ENCODE data around the gene SPTB.
A peak's percentile ranks its signal among the peaks of the same experiment; 100 is the strongest.

SPTB gene

GRCh38 chr14:64709126-64709525, 170.6 kb downstream of the SPTB start:
- no peak for DNase-seq (ENCODE audit: low read depth in 3 of 3)

DNA sequence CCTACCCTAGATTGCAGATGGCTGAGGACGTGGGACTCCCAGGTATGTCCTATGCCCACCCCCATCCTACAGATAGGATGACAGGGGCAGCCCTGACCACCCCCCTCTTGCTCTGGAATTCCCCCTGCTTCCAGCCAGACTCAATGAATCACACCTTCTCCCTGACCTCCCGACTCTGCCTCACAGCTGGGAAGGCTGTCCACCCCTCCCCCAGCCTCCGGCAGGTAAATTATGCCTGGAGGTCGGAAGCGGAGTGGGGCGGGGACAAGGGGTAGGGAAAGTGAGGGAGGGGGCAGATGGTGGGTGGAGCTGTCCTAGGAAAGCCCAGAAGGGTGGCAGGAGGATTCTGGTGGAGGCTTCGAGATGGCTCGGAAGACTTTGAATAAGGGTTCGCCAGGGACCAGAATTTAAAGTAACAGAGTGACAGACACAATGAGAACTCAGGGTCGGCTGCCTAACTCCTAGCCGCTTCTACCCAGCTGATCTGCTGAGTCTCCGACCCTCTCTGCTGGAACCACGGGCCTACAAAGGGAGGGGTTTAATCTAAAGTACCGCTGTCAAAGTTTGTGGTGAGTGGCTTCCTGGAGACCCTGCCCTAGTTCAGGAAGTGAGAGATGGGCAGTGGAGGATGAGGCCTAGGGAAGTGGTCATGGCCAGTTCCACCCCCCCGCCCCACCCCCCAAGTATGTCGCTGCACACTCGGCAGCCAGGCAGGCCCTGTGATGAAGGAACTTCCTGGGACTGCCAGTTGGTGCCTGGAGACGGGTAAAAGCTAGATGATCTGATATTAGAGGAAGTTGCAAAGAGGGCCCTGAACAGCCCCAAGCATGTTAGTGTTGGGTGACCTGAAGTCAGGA, 171.3 kb downstream of the SPTB start:
- no peak for DNase-seq (ENCODE audit: low read depth in 3 of 3)

DNA sequence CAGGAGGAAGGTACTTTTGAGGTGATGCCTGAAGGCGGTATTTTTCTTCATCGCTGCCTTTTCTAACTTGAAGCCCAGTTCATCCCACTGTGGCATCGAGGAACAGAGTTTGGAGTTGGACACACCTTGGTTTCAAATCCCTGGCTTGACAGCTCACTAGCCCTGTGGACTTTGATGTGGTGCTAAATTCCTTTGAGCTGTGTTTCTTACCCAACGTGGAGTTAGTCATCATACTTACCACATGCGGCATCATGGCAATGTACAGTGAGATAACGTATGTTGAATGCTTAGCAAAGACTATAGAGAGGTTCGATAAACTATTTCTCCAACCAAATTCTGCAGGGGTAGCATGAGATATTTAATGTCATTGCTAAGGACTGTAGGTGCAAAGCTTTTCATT, 172.0 kb downstream of the SPTB start:
- no peak for DNase-seq (ENCODE audit: low read depth in 3 of 3)

- DNase-seq (ENCODE audit: low read depth in 3 of 3) = no peak
Observed at GRCh38 chr14:64706593-64707193, 173.0 kb downstream of the SPTB start.

DNA sequence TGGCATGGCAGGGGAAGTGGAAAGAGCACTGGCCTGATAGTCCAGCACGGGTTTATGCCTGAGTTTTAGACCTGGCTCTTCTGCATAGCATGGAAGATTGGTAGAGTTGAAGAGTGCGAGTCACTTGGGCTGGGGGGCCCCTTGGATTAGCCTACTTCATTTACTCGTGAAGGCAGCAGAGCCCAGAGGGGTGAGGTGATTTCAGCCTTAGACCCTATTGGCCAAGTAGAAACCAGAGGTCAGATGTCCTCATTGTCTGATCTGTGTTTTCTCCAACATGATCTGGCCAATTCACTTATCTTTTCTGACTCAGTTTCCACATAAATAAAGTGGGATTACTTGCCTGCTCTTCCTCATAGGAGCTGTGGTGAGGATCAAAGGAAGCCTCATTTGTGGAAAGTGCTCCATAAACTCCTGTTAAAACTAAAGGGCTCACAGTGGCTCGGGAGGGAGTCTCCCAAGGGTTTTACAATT, 173.6 kb downstream of the SPTB start:
- no peak for DNase-seq (ENCODE audit: low read depth in 3 of 3)

DNA sequence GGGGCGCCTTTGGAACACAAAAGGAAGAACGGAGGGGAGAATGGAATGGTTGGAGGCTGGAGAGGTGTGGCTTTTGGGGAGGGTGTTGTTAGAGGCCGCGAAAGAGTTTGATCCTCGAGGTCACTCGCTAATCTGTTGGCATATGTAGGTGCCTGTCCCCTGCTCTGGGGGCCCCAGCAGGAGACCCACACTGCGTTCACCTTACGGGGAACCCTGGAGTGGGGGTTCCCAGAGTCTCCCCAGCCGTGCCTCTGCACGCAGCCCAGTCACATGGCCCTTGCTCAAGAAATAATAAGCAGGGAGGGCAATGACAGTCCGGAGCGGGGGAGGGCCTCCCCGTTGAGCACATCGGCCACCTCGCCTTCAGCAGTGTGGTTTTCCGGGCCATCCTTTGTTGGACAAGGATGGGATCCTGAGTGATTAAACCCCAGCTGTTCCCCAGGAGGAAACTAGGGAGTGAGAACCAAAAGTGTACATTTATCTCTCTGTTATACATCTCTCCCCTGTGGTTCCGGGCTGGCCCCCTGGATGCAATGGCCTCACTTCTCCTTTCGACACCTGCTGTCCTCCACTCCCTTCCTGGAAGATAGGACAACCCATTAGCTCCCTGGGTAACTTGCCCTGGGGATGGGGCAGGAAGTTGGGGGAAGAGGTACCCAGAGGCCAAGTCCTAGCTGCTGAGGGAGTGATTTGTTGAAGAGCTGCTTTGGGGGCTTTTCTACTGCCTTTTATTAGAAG, 174.2 kb downstream of the SPTB start:
- no peak for DNase-seq (ENCODE audit: low read depth in 3 of 3)

DNA sequence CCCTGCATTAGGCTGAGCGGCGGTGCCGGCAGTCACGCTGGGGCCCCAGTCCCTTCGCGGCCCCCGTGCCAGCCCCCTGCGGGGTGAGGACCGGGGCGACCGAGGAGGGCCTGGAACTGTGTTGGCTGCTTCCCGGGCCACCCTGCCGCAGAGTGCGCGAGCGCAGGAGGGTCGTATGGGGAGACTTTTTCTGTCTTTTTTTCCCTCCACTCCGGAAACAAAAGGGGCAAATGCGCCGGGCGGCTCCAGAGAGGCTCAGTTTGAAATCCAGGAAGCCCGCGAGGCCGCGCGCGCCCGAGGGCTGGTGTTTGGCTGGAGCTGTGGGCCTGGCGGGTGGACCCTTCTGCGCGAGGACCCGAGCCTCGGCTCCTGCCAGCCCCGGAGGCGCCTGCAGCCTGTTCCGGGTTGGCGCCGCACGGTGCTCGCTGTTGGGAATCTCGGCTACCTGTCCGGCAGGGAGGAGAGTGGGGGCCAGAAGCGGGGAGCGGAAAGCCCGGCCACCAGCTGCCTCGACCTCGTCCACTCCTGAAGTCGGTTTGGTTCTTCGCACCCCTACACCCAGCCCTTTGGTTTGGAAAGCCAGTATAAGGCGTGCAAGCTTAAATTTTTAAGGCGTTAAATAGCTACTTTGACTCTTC, 174.8 kb downstream of the SPTB start:
- DNase-seq (ENCODE audit: low read depth in 3 of 3) = no peak

GRCh38 chr14:64704143-64704742, 175.5 kb downstream of the SPTB start, which contains the start of gene PLEKHG3:
Gene PLEKHG3 (plus strand): TSS chr14:64704424. CDS start chr14:64727632, 23,208 bp downstream.
- peak in 1 of 3 experiments; percentile 31 for DNase-seq (ENCODE audit: low read depth in 3 of 3)

GRCh38 chr14:64703395-64704142, 176.1 kb downstream of the SPTB start:
- no peak for DNase-seq (ENCODE audit: low read depth in 3 of 3)

GRCh38 chr14:64702493-64703394, 177.0 kb downstream of the SPTB start:
- no peak for DNase-seq (ENCODE audit: low read depth in 3 of 3)

DNA sequence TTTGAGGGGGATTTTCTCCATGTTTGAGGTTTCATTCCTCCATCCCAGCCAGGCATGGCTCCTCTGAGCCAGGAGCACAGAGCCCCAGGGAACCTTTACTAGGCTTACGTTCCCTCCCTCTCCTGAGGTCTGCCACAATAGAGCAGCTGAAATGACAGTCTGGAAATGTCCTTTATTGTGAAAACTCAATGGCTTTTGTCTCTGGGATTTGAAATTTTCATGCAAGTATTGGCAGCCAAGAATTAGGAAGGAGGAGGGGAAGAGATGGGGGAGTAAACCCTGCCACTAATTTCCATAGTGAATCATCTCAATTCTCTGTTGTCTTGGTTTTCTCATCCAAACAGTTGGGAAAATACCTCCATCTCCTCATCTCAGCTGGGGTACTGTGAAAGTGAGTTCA, 178.0 kb downstream of the SPTB start:
- no peak for DNase-seq (ENCODE audit: low read depth in 3 of 3)

GRCh38 chr14:64700894-64701293, 178.8 kb downstream of the SPTB start:
- no peak for DNase-seq (ENCODE audit: low read depth in 3 of 3)

DNA sequence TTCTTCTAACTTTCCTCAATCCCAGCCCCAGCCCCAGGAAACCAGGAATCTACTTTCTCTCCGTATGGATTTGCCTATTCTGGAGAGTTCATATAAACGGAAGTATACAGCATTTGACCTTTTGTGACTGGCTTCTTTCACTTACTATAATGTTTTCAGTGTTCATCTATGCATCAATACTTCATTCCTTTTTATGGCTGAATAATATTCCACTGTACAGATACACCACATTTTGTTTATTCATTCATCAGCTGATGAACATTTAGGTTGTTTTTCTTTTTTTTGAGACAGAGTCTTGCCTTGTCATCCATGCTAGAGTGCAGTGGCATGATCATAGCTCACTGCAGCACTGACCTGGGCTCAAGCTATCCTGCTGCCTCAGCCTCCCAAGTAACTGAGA, 179.4 kb downstream of the SPTB start:
- DNase-seq (ENCODE audit: low read depth in 3 of 3) = no peak

GRCh38 chr14:64698903-64699302, 180.8 kb downstream of the SPTB start:
- no peak for DNase-seq (ENCODE audit: low read depth in 3 of 3)

DNA sequence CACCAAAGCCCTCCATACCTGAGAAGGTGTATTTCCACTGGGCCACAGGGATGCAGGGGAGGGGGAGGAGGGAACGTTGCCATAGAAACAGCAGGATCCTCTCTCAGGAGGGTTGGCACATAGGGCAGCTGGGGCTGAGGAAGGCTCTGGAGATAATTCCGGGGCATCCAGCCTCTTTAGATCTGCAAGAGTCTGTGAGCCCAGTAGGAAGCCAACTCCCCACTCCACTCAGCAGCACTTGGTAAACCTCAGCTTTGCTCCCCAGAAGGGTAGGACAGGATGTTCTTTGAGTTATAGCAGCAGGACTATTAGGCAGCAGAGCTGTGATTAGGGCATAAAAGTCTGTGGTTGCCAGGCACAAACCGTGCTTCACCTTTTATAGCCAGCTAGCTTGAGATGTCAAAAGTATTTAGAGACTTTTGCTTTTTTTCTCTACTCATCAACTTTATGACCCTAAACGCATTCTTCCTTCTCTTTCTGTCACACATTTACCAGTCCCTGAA, 183.3 kb downstream of the SPTB start:
- DNase-seq (ENCODE audit: low read depth in 3 of 3) = no peak

Measured in stimulated activated CD4-positive, alpha-beta T cell treated with anti-CD3 and anti-CD28 coated beads, TNF-alpha, amount 100 ng/mL, for 24 hours (primary cell).